Neuronal stem cell (in vitro differentiated cells): ENCODE results near the gene STX11.
A peak's percentile ranks its signal among the peaks of the same experiment; 100 is the strongest.
"Not testable (repeated sequence)": the region's sequence is repeated elsewhere in the genome, so short reads cannot be mapped to it uniquely, and the experiment has no call there.

Source experiments
- DNase-seq: peaks from one replicate; pipeline ENCODE4 v3.0.0-alpha.2; 2013; ENCODE audit warnings: low spot score
- H2AFZ ChIP-seq: one replicate; pipeline ENCODE4 v1.6.1; 2013; ENCODE audit warnings: mild to moderate bottlenecking, low read length, inconsistent platforms
- H2AK5ac ChIP-seq: 2 replicates; pipeline ENCODE4 v1.6.1; 2013; ENCODE audit warnings: low read depth, mild to moderate bottlenecking, inconsistent platforms, low read length, moderate library complexity, mixed read lengths
- H2BK120ac ChIP-seq: 2 replicates; pipeline ENCODE4 v1.6.1; 2013; ENCODE audit warnings: low read depth, mild to moderate bottlenecking, inconsistent platforms, low read length, moderate library complexity, mixed read lengths
- H2BK12ac ChIP-seq: one replicate; pipeline ENCODE4 v1.6.1; 2013; ENCODE audit warnings: low read length, inconsistent platforms
- H2BK15ac ChIP-seq: 2 replicates; pipeline ENCODE4 v1.6.1; 2013; ENCODE audit warnings: mild to moderate bottlenecking, low read length, inconsistent platforms, mixed read lengths
- H2BK5ac ChIP-seq: one replicate; pipeline ENCODE4 v1.6.1; 2013; ENCODE audit warnings: inconsistent platforms, mild to moderate bottlenecking, low read length, moderate library complexity
- H3K14ac ChIP-seq: one replicate; pipeline ENCODE4 v1.6.1; 2013; ENCODE audit warnings: low read length, inconsistent platforms
- H3K18ac ChIP-seq: 2 replicates; pipeline ENCODE4 v1.6.1; 2013; ENCODE audit warnings: low read length, inconsistent platforms
- H3K23ac ChIP-seq: 2 replicates; pipeline ENCODE4 v1.6.1; 2013; ENCODE audit warnings: low read depth, mild to moderate bottlenecking, mixed read lengths, low read length, inconsistent platforms; ENCODE audit not compliant: poor library complexity
- H3K27ac ChIP-seq: replicated peaks from 3 replicates; pipeline ENCODE4 v1.5.1; 2013; ENCODE audit warnings: low read length, inconsistent platforms
- H3K27me3 ChIP-seq, 3 experiments: 2 replicates each; pipeline ENCODE4 v1.6.1; 2013; ENCODE audit warnings: low read length in 3 of 3, mild to moderate bottlenecking in 2 of 3, inconsistent platforms in 1 of 3, low read depth in 1 of 3, mixed read lengths in 1 of 3, moderate library complexity in 1 of 3; ENCODE audit not compliant: control insufficient read depth in 3 of 3, insufficient read depth in 3 of 3
- H3K36me3 ChIP-seq, 2 donors: replicated peaks in 1 of 2; 2 replicates each; pipeline ENCODE4 v1.6.1; 2013; ENCODE audit warnings: low read length in 2 of 2; ENCODE audit not compliant: control insufficient read depth in 2 of 2, insufficient read depth in 2 of 2
- H3K4ac ChIP-seq: 2 replicates; pipeline ENCODE4 v1.6.1; 2013; ENCODE audit warnings: inconsistent platforms, mild to moderate bottlenecking, low read length, moderate library complexity
- H3K4me1 ChIP-seq, 2 donors: 1 replicate in 1 of 2; 2 replicates in 1 of 2; pipeline ENCODE4 v1.6.1; 2013; ENCODE audit warnings: low read length in 2 of 2, low read depth in 1 of 2; ENCODE audit not compliant: control insufficient read depth in 2 of 2, insufficient read depth in 1 of 2
- H3K4me2 ChIP-seq: one replicate; pipeline ENCODE4 v1.6.1; 2013; ENCODE audit warnings: mild to moderate bottlenecking, low read length, inconsistent platforms; ENCODE audit not compliant: insufficient read depth, poor library complexity, severe bottlenecking
- H3K4me3 ChIP-seq, 2 donors: 2 replicates each; pipeline ENCODE4 v1.5.1; 2013; ENCODE audit warnings: low read length in 2 of 2, mild to moderate bottlenecking in 2 of 2, inconsistent platforms in 1 of 2, moderate library complexity in 1 of 2
- H3K79me1 ChIP-seq: one replicate; pipeline ENCODE4 v1.6.1; 2013; ENCODE audit warnings: low read depth, mild to moderate bottlenecking, inconsistent platforms, low read length, moderate library complexity
- H3K9ac ChIP-seq: one replicate; pipeline ENCODE4 v1.6.1; 2013; ENCODE audit warnings: mild to moderate bottlenecking, low read depth, low read length, inconsistent platforms; ENCODE audit not compliant: poor library complexity
- H3K9me3 ChIP-seq, 2 donors: replicated peaks in 1 of 2; 2 replicates each; pipeline versions ENCODE3 to v1.6.1; 2013; ENCODE audit warnings: low read length in 2 of 2, mild to moderate bottlenecking in 2 of 2, inconsistent platforms in 1 of 2, low read depth in 1 of 2, mixed read lengths in 1 of 2, moderate library complexity in 1 of 2; ENCODE audit not compliant: control insufficient read depth in 2 of 2, insufficient read depth in 1 of 2
- H4K8ac ChIP-seq: one replicate; pipeline ENCODE4 v1.6.1; 2013; ENCODE audit warnings: low read depth, mild to moderate bottlenecking, inconsistent platforms, low read length, moderate library complexity
- H4K91ac ChIP-seq: one replicate; pipeline ENCODE4 v1.6.1; 2013; ENCODE audit warnings: low read length, low read depth, mild to moderate bottlenecking, inconsistent platforms; ENCODE audit not compliant: poor library complexity
- WGBS, 2 donors: extraction: QIAGEN DNeasy Blood & Tissue Kit; methylation state at CpG; one replicate each; pipeline ENCODE4 v1.1.7; 2013; ENCODE audit warnings: missing lambda C conversion rate in 2 of 2, mixed read lengths in 1 of 2; ENCODE audit not compliant: insufficient read length in 2 of 2, insufficient replicate concordance in 1 of 2; ENCODE audit errors: extremely low coverage in 2 of 2; 5-methylcytosine and 5-hydroxymethylcytosine counted together

The STX11 gene

DNA sequence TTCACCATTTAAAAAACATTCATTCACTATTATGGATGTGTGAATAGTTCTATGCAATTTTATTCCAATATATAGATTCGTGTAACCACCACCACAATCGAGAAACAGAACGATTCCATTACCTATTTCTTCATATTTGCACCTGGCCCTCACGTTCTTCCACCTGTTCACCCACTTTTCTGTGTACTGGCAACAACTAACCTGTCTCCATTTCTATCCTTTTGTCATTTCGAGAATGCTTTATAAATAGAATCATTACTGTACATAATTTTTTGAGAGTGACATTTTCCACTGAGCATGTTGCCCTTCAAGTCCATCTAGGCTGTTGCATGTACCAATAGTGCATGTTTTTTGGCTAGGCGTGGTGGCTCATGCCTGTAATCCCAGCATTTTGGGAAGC, 23.2 kb upstream of the STX11 start:
- Histone ChIP-seq H3K79me1 (no peaks in the 10 kb centered on the region), H2BK15ac (no peak overlapping the region)
- no CpG with 5 or more reads among the region's 6 CpGs for WGBS, 2 donors

DNA sequence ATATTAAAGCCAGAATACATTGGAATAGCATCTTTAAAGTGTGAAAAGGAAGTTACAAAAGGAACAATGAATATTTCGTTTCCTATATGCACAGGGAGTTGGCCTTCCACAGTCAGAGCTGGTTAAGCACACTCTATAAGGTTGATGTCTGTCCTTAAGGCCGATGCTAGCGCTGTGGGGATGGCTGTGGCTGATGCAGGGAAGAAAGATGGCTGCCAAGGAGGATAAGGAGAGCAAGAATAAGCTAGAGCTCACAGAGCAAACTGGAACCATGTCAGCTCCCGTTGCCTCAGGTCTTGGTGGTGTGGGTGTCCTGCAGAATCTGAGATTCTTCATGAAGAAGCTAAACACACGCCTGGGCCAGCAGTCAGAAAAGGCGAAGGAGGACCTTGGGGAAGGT, 20.8 kb upstream of the STX11 start:
- no peak overlapping the region for H3K14ac ChIP-seq

More for the DNA sequence above, 23.2 kb upstream of the STX11 start:
- peaks cover 0 to 2% of the 10 kb centered on the region in 2 donors for H3K36me3 ChIP-seq
- H3K27ac ChIP-seq = no peak overlapping the region
- H3K4me3 ChIP-seq = no peak overlapping the region
- H3K18ac ChIP-seq = no peak overlapping the region
- H3K9ac ChIP-seq = no peak overlapping the region
- no peak overlapping the region for H4K8ac ChIP-seq
- no peak overlapping the region for H2BK5ac ChIP-seq
- no peak overlapping the region for H2BK120ac ChIP-seq
- H3K14ac ChIP-seq = no peak overlapping the region
- no peak overlapping the region for H4K91ac ChIP-seq
- H3K4me2 ChIP-seq = no peak overlapping the region
- H3K23ac ChIP-seq = no peak overlapping the region
- H3K27me3 ChIP-seq = peaks cover 0 to 4% (median 0%) of the 10 kb centered on the region in 3 experiments
- H3K9me3 ChIP-seq = no peaks in the 10 kb centered on the region
- H2AK5ac ChIP-seq = no peak overlapping the region
- no peak for DNase-seq
- no peak overlapping the region for H2AFZ ChIP-seq
- H3K4ac ChIP-seq = no peak overlapping the region
- no peak overlapping the region for H2BK12ac ChIP-seq
- H3K4me1 ChIP-seq = peaks cover 0 to 2% of the 10 kb centered on the region in 2 donors

DNA sequence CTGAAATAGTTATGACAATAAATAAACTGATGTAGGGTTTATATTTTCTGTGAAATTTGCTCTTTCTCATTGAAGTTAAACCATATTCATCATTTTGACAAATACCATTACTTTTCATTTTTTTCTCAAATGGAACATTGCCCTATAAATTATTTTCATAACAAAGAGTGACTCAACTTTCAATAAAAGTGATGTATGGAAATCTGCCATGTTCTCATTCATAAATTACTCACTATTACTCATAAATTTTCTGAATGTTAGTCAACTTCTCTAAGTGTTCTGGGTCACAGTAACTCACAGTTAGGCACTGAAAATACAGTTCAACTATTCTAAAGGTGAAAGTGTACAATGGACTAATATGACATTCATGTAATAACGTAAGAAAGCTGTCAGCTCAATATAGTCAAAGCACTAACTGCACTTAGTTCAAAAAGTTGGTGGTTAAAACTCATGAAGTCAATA, 19.0 kb upstream of the STX11 start:
- Histone ChIP-seq H3K27me3 (no peaks in the 10 kb centered on the region), H2BK15ac (no peak overlapping the region), H3K9me3 (no peaks in the 10 kb centered on the region), H2AK5ac (no peak overlapping the region), H3K79me1 (no peaks in the 10 kb centered on the region), H3K14ac (no peak overlapping the region), H2BK5ac (no peak overlapping the region), H3K4me2 (no peak overlapping the region), H3K18ac (no peak overlapping the region), H3K27ac (no peak overlapping the region), H3K23ac (no peak overlapping the region), H3K4me1 (peaks cover 0 to 2% of the 10 kb centered on the region in 2 donors), H3K9ac (no peak overlapping the region), H4K8ac (no peak overlapping the region), H2BK12ac (no peak overlapping the region), H2BK120ac (no peak overlapping the region), H4K91ac (no peak overlapping the region), H3K36me3 (peaks cover 0 to 2% of the 10 kb centered on the region in 2 donors), H2AFZ (no peak overlapping the region), H3K4ac (no peak overlapping the region), H3K4me3 (no peak overlapping the region)
- WGBS, 2 donors = no CpG with 5 or more reads among the region's 1 CpG
- DNase-seq = no peak

More for the DNA sequence above, 20.8 kb upstream of the STX11 start:
- Histone ChIP-seq H4K91ac (no peak overlapping the region), H3K79me1 (no peaks in the 10 kb centered on the region), H3K4me2 (no peak overlapping the region), H3K23ac (no peak overlapping the region), H3K9ac (no peak overlapping the region), H2BK12ac (no peak overlapping the region), H2AK5ac (no peak overlapping the region), H3K27ac (no peak overlapping the region), H2BK120ac (no peak overlapping the region), H4K8ac (no peak overlapping the region), H3K36me3 (peaks cover 0 to 2% of the 10 kb centered on the region in 2 donors), H2BK15ac (no peak overlapping the region), H3K4me1 (peaks cover 0 to 2% of the 10 kb centered on the region in 2 donors), H3K27me3 (peaks cover 0 to 4% (median 0%) of the 10 kb centered on the region in 3 experiments), H2BK5ac (no peak overlapping the region), H3K4me3 (peak overlapping the region in 1 of 2 donors; percentile 68), H3K9me3 (no peaks in the 10 kb centered on the region), H2AFZ (no peak overlapping the region), H3K4ac (no peak overlapping the region), H3K18ac (peak overlapping the region; percentile 3)
- DNase-seq = no peak
- no CpG with 5 or more reads among the region's 6 CpGs for WGBS, 2 donors

DNA sequence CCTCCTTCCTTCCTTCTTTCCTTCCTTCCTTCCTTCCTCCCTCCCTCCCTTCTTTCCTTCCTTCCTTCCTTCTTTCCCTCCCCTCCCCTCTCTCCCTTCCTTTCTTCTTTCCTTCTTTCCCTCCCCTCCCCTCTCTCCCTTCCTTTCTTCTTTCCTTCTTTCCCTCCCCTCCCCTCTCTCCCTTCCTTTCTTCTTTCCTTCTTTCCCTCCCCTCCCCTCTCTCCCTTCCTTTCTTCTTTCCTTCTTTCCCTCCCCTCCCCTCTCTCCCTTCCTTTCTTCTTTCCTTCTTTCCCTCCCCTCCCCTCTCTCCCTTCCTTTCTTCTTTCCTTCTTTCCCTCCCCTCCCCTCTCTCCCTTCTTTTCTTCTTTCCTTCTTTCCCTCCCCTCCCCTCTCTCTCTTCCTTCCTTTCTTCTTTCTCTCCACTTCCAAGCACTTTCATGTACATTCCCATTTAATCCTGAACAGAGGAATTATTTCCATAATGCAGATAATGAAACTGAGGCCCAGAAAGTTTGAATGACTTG, 18.1 kb upstream of the STX11 start:
- H3K18ac ChIP-seq, H2AFZ ChIP-seq, H3K9me3 ChIP-seq, H4K8ac ChIP-seq, DNase-seq, H3K23ac ChIP-seq, H4K91ac ChIP-seq, H3K36me3 ChIP-seq, H3K4me2 ChIP-seq, H2AK5ac ChIP-seq, H2BK120ac ChIP-seq, H3K27ac ChIP-seq, H2BK5ac ChIP-seq, H3K4me1 ChIP-seq, H2BK15ac ChIP-seq, H3K9ac ChIP-seq, H3K79me1 ChIP-seq, H3K14ac ChIP-seq, H3K4me3 ChIP-seq, H2BK12ac ChIP-seq, H3K4ac ChIP-seq, H3K27me3 ChIP-seq: not testable (repeated sequence)
